Hepatocyte (in vitro differentiated cells): ENCODE data around the gene BAHCC1. TPM values are rescaled to one million over a fixed set of nuclear protein-coding genes. Genes with fewer than 3 reads are reported as not detected.

Experiments used
- DNase-seq: peaks from one replicate; pipeline ENCODE4 v3.0.0-alpha.2; 2016; ENCODE audit warnings: low spot score
- H2AFZ ChIP-seq: fragments of 200-600 bp; sonication (generic); 2 replicates; pipeline ENCODE4 v1.6.0; 2016; ENCODE audit warnings: antibody characterized with exemption, mild to moderate bottlenecking
- H3K27ac ChIP-seq: fragments of 200-600 bp; sonication (generic); 2 replicates; pipeline ENCODE4 v1.5.1; 2016; ENCODE audit warnings: mild to moderate bottlenecking
- H3K27me3 ChIP-seq: fragments of 200-600 bp; sonication (generic); 2 replicates; pipeline ENCODE4 v1.6.1; 2016
- H3K36me3 ChIP-seq: fragments of 200-600 bp; sonication (generic); replicated peaks from 2 replicates; pipeline ENCODE4 v1.5.1; 2016; ENCODE audit warnings: low read depth; ENCODE audit not compliant: insufficient read depth
- H3K4me1 ChIP-seq: fragments of 200-600 bp; sonication (generic); 2 replicates; pipeline ENCODE4 v1.5.1; 2016; ENCODE audit warnings: mild to moderate bottlenecking, moderate library complexity; ENCODE audit not compliant: insufficient read depth
- H3K4me2 ChIP-seq: fragments of 200-600 bp; sonication (generic); 2 replicates; pipeline ENCODE4 v1.6.0; 2016
- H3K4me3 ChIP-seq: fragments of 200-600 bp; sonication (generic); 2 replicates; pipeline ENCODE4 v1.5.1; 2016; ENCODE audit warnings: mild to moderate bottlenecking
- H3K79me2 ChIP-seq: fragments of 200-600 bp; sonication (generic); 2 replicates; pipeline ENCODE4 v1.6.0; 2017; ENCODE audit warnings: mild to moderate bottlenecking
- H3K9me2 ChIP-seq: fragments of 200-600 bp; sonication (generic); replicated peaks from 2 replicates; pipeline ENCODE4 v1.6.0; 2017; ENCODE audit warnings: mild to moderate bottlenecking; ENCODE audit not compliant: insufficient read depth
- H3K9me3 ChIP-seq: fragments of 200-600 bp; sonication (generic); 2 replicates; pipeline ENCODE4 v1.5.1; 2016; ENCODE audit warnings: low read depth, mild to moderate bottlenecking
- H4K20me1 ChIP-seq: fragments of 200-600 bp; sonication (generic); 2 replicates; pipeline ENCODE4 v1.6.0; 2016; ENCODE audit warnings: mild to moderate bottlenecking; ENCODE audit not compliant: insufficient read depth, poor library complexity, severe bottlenecking
- CTCF ChIP-seq: fragments of 200-600 bp; sonication (generic); IDR thresholded peaks from 2 replicates; pipeline ENCODE4 v1.5.1; 2016; ENCODE audit warnings: antibody characterized with exemption, mild to moderate bottlenecking; ENCODE audit not compliant: poor library complexity
- EZH2 ChIP-seq: fragments of 200-600 bp; sonication (generic); IDR thresholded peaks from 2 replicates; pipeline ENCODE4 v1.6.1; 2016; ENCODE audit warnings: antibody characterized with exemption, mild to moderate bottlenecking, borderline replicate concordance
- EZH2phosphoT487 ChIP-seq: fragments of 200-600 bp; sonication (generic); IDR thresholded peaks from one replicate; pipeline ENCODE4 v1.6.1; 2018; ENCODE audit warnings: antibody characterized with exemption, mild to moderate bottlenecking, low read depth, moderate library complexity; ENCODE audit not compliant: unreplicated experiment, severe bottlenecking
- WGBS: methylation state at CpG from one replicate; pipeline ENCODE4 v1.1.6; 2016; ENCODE audit warnings: low lambda C conversion rate; ENCODE audit errors: missing lambda C conversion rate; 5-methylcytosine and 5-hydroxymethylcytosine counted together
- polyA plus RNA-seq: library from polyadenylated mRNA; unstranded; fragments of >200 nt; fragmentation: Nextera tagmentation; extraction: Ambion mirVana; gene quantifications from 2 replicates; pipeline ENCODE4 v1.2.1, GENCODE V29; 2016
- total RNA-seq: library from RNA; depleted of rRNA; stranded (reverse); fragments of >200 nt; gene quantifications from 2 replicates; pipeline ENCODE4 v1.2.3, GENCODE V29; 2014

Gene BAHCC1
- total and polyA plus RNA-seq, 2 experiments from 2014 or later, result 6.4 to 6.6 TPM

GRCh38 chr17:81438007-81438659 lies 42.9 kb downstream of the BAHCC1 start:
- H3K4me1 ChIP-seq, result peaks cover 39% of the 10 kb centered on the region

GRCh38 chr17:81438688-81439087 lies 43.4 kb downstream of the BAHCC1 start:
- Histone ChIP-seq H3K4me1 (peaks cover 39% of the 10 kb centered on the region), H3K9me2 (no peaks in the 10 kb centered on the region), H3K9me3 (no peaks in the 10 kb centered on the region), H3K36me3 (no peaks in the 10 kb centered on the region), H3K27ac (no peak overlapping the region), H3K79me2 (no peaks in the 10 kb centered on the region), H3K4me3 (no peak overlapping the region), H4K20me1 (no peaks in the 10 kb centered on the region), H3K4me2 (no peak overlapping the region), H3K27me3 (no peaks in the 10 kb centered on the region), H2AFZ (no peak overlapping the region)
- no peak for TF ChIP-seq EZH2
- TF ChIP-seq EZH2phosphoT487, result no peak
- no peak for TF ChIP-seq CTCF
- 81% methylated on average over 8 of the region's 10 CpGs for WGBS
- DNase-seq, result no peak

More at GRCh38 chr17:81438007-81438659, 42.9 kb downstream of the BAHCC1 start:
- Histone ChIP-seq H2AFZ (no peak overlapping the region), H3K79me2 (no peaks in the 10 kb centered on the region), H3K4me3 (no peak overlapping the region), H3K9me2 (no peaks in the 10 kb centered on the region), H3K9me3 (no peaks in the 10 kb centered on the region), H3K27me3 (no peaks in the 10 kb centered on the region), H3K36me3 (no peaks in the 10 kb centered on the region), H3K27ac (no peak overlapping the region), H4K20me1 (no peaks in the 10 kb centered on the region), H3K4me2 (no peak overlapping the region)
- WGBS, result 89% methylated on average over 19 of the region's 23 CpGs
- no peak for TF ChIP-seq CTCF
- no peak for TF ChIP-seq EZH2phosphoT487
- no peak for TF ChIP-seq EZH2
- no peak for DNase-seq

GRCh38 chr17:81440051-81440471 lies 44.8 kb downstream of the BAHCC1 start:
- WGBS, result 81% methylated on average over 11 of the region's 14 CpGs
- no peak for DNase-seq
- Histone ChIP-seq H3K9me3 (no peaks in the 10 kb centered on the region), H3K4me2 (no peak overlapping the region), H3K9me2 (no peaks in the 10 kb centered on the region), H3K27me3 (no peaks in the 10 kb centered on the region), H3K79me2 (no peaks in the 10 kb centered on the region), H3K36me3 (no peaks in the 10 kb centered on the region), H2AFZ (no peak overlapping the region), H3K4me1 (peaks cover 29% of the 10 kb centered on the region), H4K20me1 (no peaks in the 10 kb centered on the region), H3K27ac (no peak overlapping the region), H3K4me3 (no peak overlapping the region)
- no peak for TF ChIP-seq CTCF
- TF ChIP-seq EZH2, result no peak
- TF ChIP-seq EZH2phosphoT487, result no peak
